Esophagus squamous epithelium (tissue), 4 donors: ENCODE data around the gene FRRS1L.
A peak's percentile ranks its signal among the peaks of the same experiment; 100 is the strongest.

Experiments
- CTCF ChIP-seq, 6 experiments: fragments of 450-650 bp in 4 of 6; fragments of 200-600 bp in 2 of 6; sonication (generic) in 2 of 6; IDR thresholded peaks; one replicate each; pipeline ENCODE4 v1.5.1; 2016 to 2019; ENCODE audit warnings: antibody characterized with exemption in 6 of 6, mild to moderate bottlenecking in 4 of 6, moderate library complexity in 4 of 6
- POLR2A ChIP-seq, 4 donors: fragments of 450-650 bp; IDR thresholded peaks; one replicate each; pipeline ENCODE4 v1.6.1; 2017; ENCODE audit warnings: antibody characterized with exemption in 4 of 4, mild to moderate bottlenecking in 4 of 4, moderate library complexity in 3 of 4

GRCh38 chr9:109119439-109120203 is 47.4 kb downstream of the FRRS1L start, which contains the start of gene TMEM245:
- TF ChIP-seq CTCF (IDR thresholded peaks at IDR 0.05) (peak in 3 of 6 experiments; percentile 10 to 19 (median 17)), POLR2A (IDR thresholded peaks at IDR 0.05) (peak in 3 of 4 donors; percentile 75 to 94 (median 89))
